Uterus (tissue), 2 donors: Measurements from ENCODE around the gene MYO1D.

Experiments used
- CTCF ChIP-seq, 4 experiments: fragments of 200-600 bp in 2 of 4; fragments of 450-650 bp in 2 of 4; sonication (generic) in 2 of 4; IDR thresholded peaks; one replicate each; pipeline ENCODE4 v1.5.1; 2016 to 2019; ENCODE audit warnings: antibody characterized with exemption in 4 of 4, mild to moderate bottlenecking in 2 of 4, moderate library complexity in 1 of 4
- POLR2A ChIP-seq, 2 donors: fragments of 450-650 bp; IDR thresholded peaks; one replicate each; pipeline ENCODE4 v1.6.1; 2016; ENCODE audit warnings: antibody characterized with exemption in 2 of 2, mild to moderate bottlenecking in 1 of 2, moderate library complexity in 1 of 2

DNA sequence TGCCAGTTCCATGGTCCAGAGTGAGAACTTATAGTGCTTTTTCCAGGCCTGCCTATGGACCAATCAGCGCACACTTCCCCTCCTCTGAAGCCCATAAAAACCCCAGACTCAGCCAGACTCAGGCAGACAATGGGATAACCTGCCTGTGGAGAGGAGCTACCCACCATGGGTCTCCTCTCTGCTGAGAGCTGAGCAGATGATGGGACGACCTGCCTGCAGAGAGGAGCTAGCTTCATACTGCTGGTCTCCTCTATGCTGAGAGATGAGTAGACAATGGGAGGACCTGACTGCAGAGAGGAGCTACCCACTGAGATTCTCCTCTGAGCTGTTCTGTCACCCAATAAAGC is 144.7 kb downstream of the MYO1D start:
- TF ChIP-seq CTCF (IDR thresholded peaks at IDR 0.05) = no peak
- TF ChIP-seq POLR2A (IDR thresholded peaks at IDR 0.05) = no peak
